Activated CD4-positive, alpha-beta T cell treated with anti-CD3 and anti-CD28 coated beads, Interleukin-2, Interleukin-6, amounts not matched to agents 100 ng/mL and 50 ng/mL, durations not matched to agents 16 hours and 8 hours (primary cell): Measurements from ENCODE around the gene BOC.

Experiments used
- DNase-seq: peaks from one replicate; pipeline ENCODE4 v3.0.0-alpha.2; 2020

Gene BOC

GRCh38 chr3:113295463-113295862, 84.1 kb downstream of the BOC start:
- no peak for DNase-seq

DNA sequence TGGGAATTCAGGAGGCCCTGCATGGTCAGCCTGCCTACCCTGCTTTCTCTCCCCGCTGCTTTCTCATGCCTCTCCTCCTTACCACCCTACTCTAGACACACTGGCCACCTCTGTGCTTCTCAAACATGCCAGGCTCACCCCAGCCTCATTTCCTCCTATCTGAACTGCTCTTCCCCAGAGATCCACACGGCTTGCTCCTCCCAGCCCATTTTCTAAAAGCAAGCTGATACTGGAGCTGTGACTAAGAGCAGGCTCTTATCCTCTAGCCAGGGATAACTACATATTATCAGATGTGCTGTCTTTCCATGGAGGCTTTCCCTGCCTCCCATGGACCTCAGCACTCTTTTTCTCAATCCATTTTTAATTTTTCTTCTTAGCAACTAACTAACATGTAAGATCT, 85.9 kb downstream of the BOC start:
- DNase-seq = no peak

DNA sequence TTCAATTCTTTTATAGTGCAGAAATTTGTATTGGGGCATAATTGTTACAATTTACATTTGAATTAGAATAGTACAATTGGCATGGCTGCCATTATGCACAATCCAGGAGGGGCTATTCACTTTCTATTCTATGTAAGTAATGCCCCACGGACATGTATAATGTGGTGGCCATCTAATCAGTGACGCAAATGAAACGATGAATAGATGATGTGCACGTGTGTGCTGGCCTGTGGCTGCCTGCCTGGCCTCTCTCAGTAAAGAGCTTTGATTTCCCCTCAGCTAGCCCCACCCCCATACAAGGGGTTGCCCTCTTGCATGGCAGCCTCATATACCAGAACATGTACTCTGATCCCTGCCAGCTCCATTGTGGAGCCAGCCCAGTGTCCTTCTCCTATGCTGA, 86.5 kb downstream of the BOC start:
- no peak for DNase-seq

DNA sequence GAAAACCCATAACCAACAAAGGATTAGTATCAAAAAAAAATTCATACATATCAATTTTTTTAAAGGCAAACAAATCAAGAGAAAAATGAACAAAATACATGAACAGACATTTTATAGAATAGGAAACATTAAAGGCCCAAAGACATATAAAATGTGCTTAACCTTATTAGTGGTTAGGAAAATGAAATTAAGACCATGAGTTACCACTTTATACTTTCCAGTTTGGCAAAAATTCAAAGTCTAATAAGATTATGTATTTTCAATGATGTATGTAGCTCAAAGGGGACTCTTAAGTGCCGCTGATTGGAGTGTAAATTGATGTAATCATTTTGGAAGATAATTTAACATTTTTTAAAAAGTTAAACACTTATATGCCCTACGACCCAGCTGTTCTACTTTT, 89.2 kb downstream of the BOC start:
- DNase-seq = no peak

GRCh38 chr3:113304102-113304501, 92.7 kb downstream of the BOC start:
- DNase-seq = no peak

DNA sequence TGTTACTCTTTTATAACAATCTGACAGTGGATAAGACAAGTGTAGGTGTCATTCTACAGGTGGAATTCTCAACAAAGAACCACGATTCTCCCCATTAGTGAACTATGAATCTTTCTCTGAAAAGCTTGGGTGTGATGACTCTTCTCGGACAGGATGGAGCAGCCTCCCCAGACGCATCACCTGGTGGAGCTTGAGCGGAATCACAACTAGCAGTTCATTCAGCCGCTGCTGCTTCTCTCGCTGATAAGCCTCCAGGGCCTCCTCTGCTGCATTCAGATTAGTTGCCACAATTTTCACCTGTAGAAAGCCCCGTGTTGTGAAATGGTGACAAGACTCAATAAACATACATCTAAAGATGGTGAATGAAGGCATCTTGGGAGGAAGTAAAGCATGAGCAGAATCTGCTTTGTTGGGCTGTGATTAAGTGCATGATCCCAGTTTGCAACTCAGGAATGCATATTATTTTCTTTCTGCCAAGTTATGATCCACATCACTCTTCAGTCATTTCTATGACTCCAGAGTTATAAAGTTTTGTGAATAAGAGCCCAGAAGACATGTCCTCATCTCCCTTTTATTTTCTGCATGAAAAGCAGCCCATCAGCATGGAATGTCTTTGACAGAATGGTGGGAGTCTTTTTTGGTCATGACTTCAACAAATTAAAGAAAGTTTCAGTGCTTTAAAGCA, 93.6 kb downstream of the BOC start:
- no peak for DNase-seq

GRCh38 chr3:113310960-113311359, 99.6 kb downstream of the BOC start:
- no peak for DNase-seq

GRCh38 chr3:113312416-113312815, 101.1 kb downstream of the BOC start:
- DNase-seq = no peak

DNA sequence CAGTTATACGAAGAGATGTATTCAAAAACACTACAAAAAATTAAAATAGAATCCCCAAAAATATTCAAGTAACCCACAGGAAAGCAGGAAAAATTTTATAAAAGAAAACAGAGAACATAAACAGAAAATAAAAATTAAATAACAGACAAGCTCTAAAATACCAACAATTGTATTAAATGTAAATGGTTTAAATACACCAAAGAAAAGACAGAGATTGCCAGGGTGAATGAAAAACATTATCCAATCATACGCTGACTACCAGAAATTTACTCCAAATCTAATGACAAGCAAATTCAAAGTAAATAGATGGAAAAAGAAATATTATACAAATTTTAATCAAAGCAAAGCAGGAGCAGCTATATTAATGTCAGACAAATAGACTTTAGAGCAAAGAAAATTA, 103.6 kb downstream of the BOC start:
- DNase-seq = no peak

DNA sequence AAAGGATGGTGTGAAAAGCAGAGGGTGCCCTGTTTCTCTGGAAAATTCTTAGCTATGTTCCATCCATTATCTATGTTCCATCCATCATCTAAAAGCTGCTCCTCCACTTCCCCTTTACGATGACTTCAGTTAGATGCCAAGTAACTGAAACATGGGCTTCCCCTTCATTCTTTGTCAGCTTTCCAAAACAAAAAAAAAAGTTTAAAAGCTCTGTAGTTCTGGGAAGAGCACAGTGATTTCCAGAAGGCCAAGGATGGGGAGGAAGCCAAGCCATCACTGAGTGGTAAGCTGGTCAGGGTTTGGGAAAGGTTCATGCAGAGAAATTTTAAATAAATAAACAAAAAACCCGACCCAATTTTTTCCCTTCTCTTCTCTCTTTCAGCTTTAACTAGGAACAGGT, 118.4 kb downstream of the BOC start:
- no peak for DNase-seq

GRCh38 chr3:113330742-113331141, 119.4 kb downstream of the BOC start:
- no peak for DNase-seq

GRCh38 chr3:113331187-113331586, 119.8 kb downstream of the BOC start:
- no peak for DNase-seq
